Measurements from ENCODE around the gene PLIN5.

PLIN5 gene

GRCh38 chr19:4510435-4511255 lies 24.4 kb downstream of the PLIN5 start:
- Histone ChIP-seq H3K9me3 (ENCODE audit: insufficient read depth, low read length, severe bottlenecking) (no peaks in the 10 kb centered on the region), H3K4me1 (ENCODE audit: insufficient read depth, low read length) (no peaks in the 10 kb centered on the region), H3K27ac (ENCODE audit: low read length) (no peak overlapping the region), H3K27me3 (ENCODE audit: insufficient read depth, low read length, poor library complexity) (no peaks in the 10 kb centered on the region), H3K9ac (ENCODE audit: low read depth, low read length) (no peak overlapping the region), H2AFZ (ENCODE audit: low read depth, low read length) (no peak overlapping the region), H3K36me3 (ENCODE audit: insufficient read depth, low read length) (peaks cover 9% of the 10 kb centered on the region), H4K20me1 (ENCODE audit: insufficient read depth, low read length) (no peaks in the 10 kb centered on the region), H3K4me2 (ENCODE audit: insufficient read depth, low read length) (no peak overlapping the region), H3K79me2 (ENCODE audit: insufficient read depth, low read length) (no peaks in the 10 kb centered on the region), H3K4me3 (ENCODE audit: low read depth in 1 of 2, low read length in 2 of 2) (no peak overlapping the region)
- TF ChIP-seq EZH2 (IDR thresholded peaks at IDR 0.05; ENCODE audit: borderline replicate concordance, low read depth, low read length, severe bottlenecking) (no peak), CTCF (IDR thresholded peaks at IDR 0.05; ENCODE audit: borderline replicate concordance, extremely low read depth, low read length, poor library complexity, severe bottlenecking) (no peak)
- DNase-seq = no peak
- ATAC-seq (ENCODE audit: insufficient read depth, low read depth) = 0 out of 3 replicates have a peak, but pooled peaks have one; percentile 23

- no peaks in the 10 kb centered on the region for H3K4me1 ChIP-seq (ENCODE audit: insufficient read depth, low read length)
These were observed 26.3 kb downstream of the PLIN5 start for GRCh38 chr19:4508698-4509097.

GRCh38 chr19:4507804-4508203 lies 27.2 kb downstream of the PLIN5 start:
- Histone ChIP-seq H3K27ac (ENCODE audit: low read length) (no peak overlapping the region), H3K4me2 (ENCODE audit: insufficient read depth, low read length) (no peak overlapping the region), H3K4me3 (ENCODE audit: low read depth in 1 of 2, low read length in 2 of 2) (no peak overlapping the region), H3K9ac (ENCODE audit: low read depth, low read length) (no peak overlapping the region), H3K79me2 (ENCODE audit: insufficient read depth, low read length) (no peaks in the 10 kb centered on the region), H3K36me3 (ENCODE audit: insufficient read depth, low read length) (peaks cover 33% of the 10 kb centered on the region), H2AFZ (ENCODE audit: low read depth, low read length) (no peak overlapping the region), H3K4me1 (ENCODE audit: insufficient read depth, low read length) (no peaks in the 10 kb centered on the region), H4K20me1 (ENCODE audit: insufficient read depth, low read length) (no peaks in the 10 kb centered on the region), H3K27me3 (ENCODE audit: insufficient read depth, low read length, poor library complexity) (no peaks in the 10 kb centered on the region), H3K9me3 (ENCODE audit: insufficient read depth, low read length, severe bottlenecking) (no peaks in the 10 kb centered on the region)
- no peak for ATAC-seq (ENCODE audit: insufficient read depth, low read depth)
- TF ChIP-seq EZH2 (IDR thresholded peaks at IDR 0.05; ENCODE audit: borderline replicate concordance, low read depth, low read length, severe bottlenecking) (no peak), CTCF (IDR thresholded peaks at IDR 0.05; ENCODE audit: borderline replicate concordance, extremely low read depth, low read length, poor library complexity, severe bottlenecking) (no peak)
- DNase-seq = no peak

More at GRCh38 chr19:4508698-4509097, 26.3 kb downstream of the PLIN5 start:
- ATAC-seq (ENCODE audit: insufficient read depth, low read depth) (no peak), DNase-seq (no peak)
- H4K20me1 ChIP-seq (ENCODE audit: insufficient read depth, low read length) = no peaks in the 10 kb centered on the region
- H3K27me3 ChIP-seq (ENCODE audit: insufficient read depth, low read length, poor library complexity) = no peaks in the 10 kb centered on the region
- no peak overlapping the region for H3K9ac ChIP-seq (ENCODE audit: low read depth, low read length)
- no peak overlapping the region for H3K4me3 ChIP-seq (ENCODE audit: low read depth in 1 of 2, low read length in 2 of 2)
- no peaks in the 10 kb centered on the region for H3K9me3 ChIP-seq (ENCODE audit: insufficient read depth, low read length, severe bottlenecking)
- peaks cover 24% of the 10 kb centered on the region for H3K36me3 ChIP-seq (ENCODE audit: insufficient read depth, low read length)
- no peaks in the 10 kb centered on the region for H3K79me2 ChIP-seq (ENCODE audit: insufficient read depth, low read length)
- no peak overlapping the region for H3K27ac ChIP-seq (ENCODE audit: low read length)
- no peak overlapping the region for H2AFZ ChIP-seq (ENCODE audit: low read depth, low read length)
- no peak overlapping the region for H3K4me2 ChIP-seq (ENCODE audit: insufficient read depth, low read length)
- TF ChIP-seq EZH2 (IDR thresholded peaks at IDR 0.05; ENCODE audit: borderline replicate concordance, low read depth, low read length, severe bottlenecking) (no peak), CTCF (IDR thresholded peaks at IDR 0.05; ENCODE audit: borderline replicate concordance, extremely low read depth, low read length, poor library complexity, severe bottlenecking) (no peak)
